GM13976 (cell line): Measurements from ENCODE around the gene SLC26A4.

Experiments
- DNase-seq: peaks from one replicate; pipeline ENCODE4 v3.0.0; 2012; ENCODE audit warnings: low spot score
- in situ Hi-C: fragments of 300-500 bp; cut with MboI; formaldehyde crosslinking; loops from one replicate; pipeline ENCODE4 v1.12.0; 2022; ENCODE audit warnings: low sequenced_read_pairs, mixed read lengths, inconsistent platforms; ENCODE audit not compliant: unreplicated experiment
- TF ChIP-seq, protein P1 (sequence below): IDR thresholded peaks from 2 replicates; pipeline ENCODE4 v1.5.1; 2012; ENCODE audit warnings: borderline replicate concordance, mild to moderate bottlenecking; ENCODE audit not compliant: insufficient read depth; ENCODE audit errors: extremely low read depth, missing control alignments, control extremely low read depth

SLC26A4 gene

DNA sequence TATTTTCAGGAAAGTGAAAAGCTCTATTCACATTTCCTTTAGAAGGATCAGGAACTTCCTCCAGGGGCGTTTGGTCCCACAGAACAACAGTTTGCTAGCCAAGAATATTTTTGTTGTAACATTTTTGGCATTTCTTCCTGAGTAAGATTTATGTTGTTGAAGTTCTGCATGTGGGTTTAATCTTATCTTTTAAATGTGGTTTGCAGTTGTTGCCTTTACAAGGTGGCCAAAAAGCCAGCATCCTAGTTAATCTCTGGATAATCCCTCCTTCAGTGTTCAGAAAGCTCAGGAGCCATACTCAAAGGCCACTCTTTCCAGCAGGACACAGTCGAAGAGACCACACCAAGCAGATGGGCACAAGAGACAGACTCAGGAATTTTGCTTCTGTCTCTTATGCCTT is 30.0 kb downstream of the SLC26A4 start:
- TF ChIP-seq, protein P1, sequence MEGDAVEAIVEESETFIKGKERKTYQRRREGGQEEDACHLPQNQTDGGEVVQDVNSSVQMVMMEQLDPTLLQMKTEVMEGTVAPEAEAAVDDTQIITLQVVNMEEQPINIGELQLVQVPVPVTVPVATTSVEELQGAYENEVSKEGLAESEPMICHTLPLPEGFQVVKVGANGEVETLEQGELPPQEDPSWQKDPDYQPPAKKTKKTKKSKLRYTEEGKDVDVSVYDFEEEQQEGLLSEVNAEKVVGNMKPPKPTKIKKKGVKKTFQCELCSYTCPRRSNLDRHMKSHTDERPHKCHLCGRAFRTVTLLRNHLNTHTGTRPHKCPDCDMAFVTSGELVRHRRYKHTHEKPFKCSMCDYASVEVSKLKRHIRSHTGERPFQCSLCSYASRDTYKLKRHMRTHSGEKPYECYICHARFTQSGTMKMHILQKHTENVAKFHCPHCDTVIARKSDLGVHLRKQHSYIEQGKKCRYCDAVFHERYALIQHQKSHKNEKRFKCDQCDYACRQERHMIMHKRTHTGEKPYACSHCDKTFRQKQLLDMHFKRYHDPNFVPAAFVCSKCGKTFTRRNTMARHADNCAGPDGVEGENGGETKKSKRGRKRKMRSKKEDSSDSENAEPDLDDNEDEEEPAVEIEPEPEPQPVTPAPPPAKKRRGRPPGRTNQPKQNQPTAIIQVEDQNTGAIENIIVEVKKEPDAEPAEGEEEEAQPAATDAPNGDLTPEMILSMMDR, result no peak
- in situ Hi-C loops, result no loop called here
- DNase-seq, result no peak

DNA sequence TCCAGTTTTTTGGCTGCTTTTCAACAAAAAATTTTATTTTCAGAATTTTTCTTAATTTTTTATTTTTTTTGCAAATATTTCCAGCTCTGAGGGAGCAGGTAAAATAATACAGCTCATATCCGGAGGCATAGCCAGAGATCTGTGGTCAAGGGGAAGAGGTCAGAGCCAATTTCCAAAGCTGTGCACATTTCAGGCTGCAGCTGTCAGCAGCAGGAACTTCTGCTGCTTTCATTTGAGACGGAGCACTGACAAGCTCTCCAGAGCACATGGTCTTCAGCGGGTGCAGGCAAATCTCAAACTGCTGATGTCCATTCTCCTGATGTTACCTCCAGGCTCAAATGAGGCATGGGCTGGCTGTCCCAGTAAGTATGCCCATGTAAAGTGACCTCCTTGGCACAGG is 31.1 kb downstream of the SLC26A4 start:
- in situ Hi-C loops, result no loop called here
- no peak for DNase-seq

DNA sequence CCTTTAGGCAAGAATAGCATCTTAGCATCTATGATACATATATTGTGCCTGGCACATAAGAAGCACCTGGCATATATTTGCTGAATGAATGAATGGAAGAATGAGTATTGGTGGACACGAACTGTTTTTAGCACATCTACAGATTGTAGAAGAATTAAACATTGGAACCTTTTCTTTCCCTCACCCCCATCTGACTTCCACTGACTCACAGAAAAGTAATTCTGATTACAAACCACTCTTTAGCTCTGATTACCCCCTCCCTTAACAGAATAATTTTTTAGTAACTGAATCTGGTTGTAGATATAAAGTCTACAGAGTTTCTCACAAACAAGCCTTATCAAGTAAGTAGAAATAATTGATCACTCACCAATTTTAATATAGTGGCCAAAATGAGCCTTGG is 31.9 kb downstream of the SLC26A4 start:
- DNase-seq, result no peak
- in situ Hi-C loops, result no loop called here
- TF ChIP-seq, protein P1, result no peak

More for the DNA sequence above, 31.1 kb downstream of the SLC26A4 start:
- TF ChIP-seq, protein P1, result no peak

DNA sequence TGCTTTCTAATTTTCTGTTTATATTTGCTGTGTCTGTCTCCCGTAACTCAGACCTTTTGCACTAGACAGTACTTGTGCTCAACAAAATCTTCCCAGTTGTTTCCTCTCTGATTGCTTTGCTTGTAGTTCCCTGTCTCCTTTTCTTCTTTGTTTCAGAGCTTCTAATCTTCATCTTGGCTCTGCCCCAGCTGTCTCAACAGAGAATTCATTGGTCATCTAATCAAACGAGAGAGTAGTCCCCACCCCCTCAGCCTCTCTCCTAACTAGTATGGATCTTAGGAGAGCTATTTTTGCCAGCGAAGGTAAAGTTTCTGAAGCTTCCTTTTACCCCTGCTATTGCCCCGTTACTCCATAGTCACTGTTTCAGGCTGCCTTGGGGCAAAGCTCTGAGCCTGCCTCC is 32.8 kb downstream of the SLC26A4 start:
- no peak for DNase-seq
- in situ Hi-C loops, result no loop called here
- TF ChIP-seq, protein P1, result no peak

DNA sequence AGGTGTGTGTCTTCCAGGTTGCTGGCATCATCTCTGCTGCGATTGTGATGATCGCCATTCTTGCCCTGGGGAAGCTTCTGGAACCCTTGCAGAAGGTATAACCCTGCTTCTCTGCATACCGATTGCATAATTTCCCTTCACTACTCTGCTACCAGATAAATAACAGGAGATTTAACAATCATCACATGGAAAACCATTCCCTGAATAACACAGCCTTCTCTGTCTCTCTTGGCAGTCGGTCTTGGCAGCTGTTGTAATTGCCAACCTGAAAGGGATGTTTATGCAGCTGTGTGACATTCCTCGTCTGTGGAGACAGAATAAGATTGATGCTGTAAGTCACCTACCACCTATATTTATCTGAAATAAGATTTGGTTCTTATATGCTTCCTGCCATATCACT is 33.8 kb downstream of the SLC26A4 start:
- in situ Hi-C loops, result no loop called here
- no peak for DNase-seq
- TF ChIP-seq, protein P1, result no peak

DNA sequence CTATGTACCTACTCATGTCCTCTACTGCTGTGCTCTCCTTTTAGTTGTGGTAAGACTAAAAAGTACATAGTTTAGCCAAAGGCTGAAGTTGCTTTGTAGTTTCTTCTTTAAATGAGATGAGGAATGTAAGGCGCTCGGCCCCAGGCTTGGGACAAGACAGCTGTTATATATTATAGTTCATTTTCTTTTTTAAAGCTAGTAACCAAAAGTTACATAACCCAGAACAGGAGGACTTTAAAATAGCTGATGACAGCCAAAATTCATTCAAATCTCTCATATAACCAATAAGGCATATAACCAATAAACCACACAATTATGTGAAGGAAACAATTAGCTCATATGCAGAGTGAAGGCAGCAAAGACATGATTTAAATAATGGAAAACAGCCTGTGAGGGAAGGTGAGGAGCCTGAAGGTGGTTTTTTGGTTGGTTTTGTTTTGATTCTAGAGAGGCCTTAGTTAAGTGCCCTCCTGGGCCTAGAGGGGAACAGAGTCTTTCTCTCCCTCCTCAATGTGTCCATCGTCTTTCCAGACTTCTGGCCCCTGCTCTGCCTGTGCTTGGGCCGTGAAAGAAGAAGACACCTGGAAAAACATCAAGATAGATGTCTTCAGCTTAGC is 35.8 kb downstream of the SLC26A4 start:
- no peak for DNase-seq
- TF ChIP-seq, protein P1, result no peak
- in situ Hi-C loops, result no loop called here
